HG03432 (cell line): ENCODE data around the gene ZNF619.
A peak's percentile ranks its signal among the peaks of the same experiment; 100 is the strongest.

Source experiments
- ATAC-seq: cut with Tn5 transposase; IDR thresholded peaks from one replicate; pipeline ENCODE4 v1.9.1; 2021; ENCODE audit warnings: mild to moderate bottlenecking, moderate library complexity; ENCODE audit not compliant: unreplicated experiment

Gene ZNF619

GRCh38 chr3:40524568-40525285, 47.8 kb downstream of the ZNF619 start, which contains the start of gene ZNF621:
TSS of gene ZNF621 (plus strand) at chr3:40524960. CDS start at chr3:40525841, 881 bp downstream.
- peak; percentile 100 for ATAC-seq

GRCh38 chr3:40528426-40528825, 51.5 kb downstream of the ZNF619 start:
- ATAC-seq: no peak

GRCh38 chr3:40532252-40532651, 55.3 kb downstream of the ZNF619 start:
- no peak for ATAC-seq

- no peak for ATAC-seq
Observed at GRCh38 chr3:40534283-40534682, 57.4 kb downstream of the ZNF619 start.
